ENCODE results near the gene CDC20B. TPM values are rescaled to one million over a fixed set of nuclear protein-coding genes. Genes with fewer than 3 reads are reported as not detected.

Gene CDC20B
- polyA plus RNA-seq (2013, experiment 1 of 2): 0.10 TPM
- 0.13 TPM for polyA plus RNA-seq (2013, experiment 2 of 2)

- H3K4me1 ChIP-seq (ENCODE audit: insufficient read depth, low read length): 0 out of 2 replicates have a peak, but pooled peaks cover 3% of the 10 kb centered on the region
- H3K4me3 ChIP-seq (ENCODE audit: low read length): peak within 1 kb of the TSS; percentile 49
- no peaks in the 10 kb centered on the region for H3K36me3 ChIP-seq (ENCODE audit: insufficient read depth, low read length)
- H3K9me3 ChIP-seq (ENCODE audit: insufficient read depth, low read depth, low read length): no peaks in the 10 kb centered on the region
- no peak within 1 kb of the TSS for H3K9ac ChIP-seq (ENCODE audit: low read depth, low read length)
- H3K27ac ChIP-seq (ENCODE audit: low read depth, low read length): no peak within 1 kb of the TSS
- H3K27me3 ChIP-seq (ENCODE audit: insufficient read depth, low read length): peaks cover 76% of the 10 kb centered on the region
- WGBS: under 1% methylated on average over 69 of the region's 69 CpGs
These were observed at the start of gene CDC20B for GRCh38 chr5:55172937-55173686. TSS of gene CDC20B (minus strand) at chr5:55173177. CDS start at chr5:55173000, 177 bp downstream.

GRCh38 chr5:55222092-55222984 lies 49.4 kb upstream of the CDC20B start:
- 9% methylated on average over 30 of the region's 30 CpGs for WGBS
- H3K36me3 ChIP-seq (ENCODE audit: insufficient read depth, low read length): no peaks in the 10 kb centered on the region
- no peak overlapping the region for H3K4me3 ChIP-seq (ENCODE audit: low read length)
- H3K27me3 ChIP-seq (ENCODE audit: insufficient read depth, low read length): peaks cover 99% of the 10 kb centered on the region
- no peak overlapping the region for H3K27ac ChIP-seq (ENCODE audit: low read depth, low read length)
- no peak overlapping the region for H3K9ac ChIP-seq (ENCODE audit: low read depth, low read length)
- peaks cover 33% of the 10 kb centered on the region for H3K4me1 ChIP-seq (ENCODE audit: insufficient read depth, low read length)
- no peaks in the 10 kb centered on the region for H3K9me3 ChIP-seq (ENCODE audit: insufficient read depth, low read depth, low read length)

GRCh38 chr5:55220433-55221185 lies 47.6 kb upstream of the CDC20B start:
- H3K27me3 ChIP-seq (ENCODE audit: insufficient read depth, low read length): peaks cover 87% of the 10 kb centered on the region
- H3K9ac ChIP-seq (ENCODE audit: low read depth, low read length): no peak overlapping the region
- no peaks in the 10 kb centered on the region for H3K36me3 ChIP-seq (ENCODE audit: insufficient read depth, low read length)
- WGBS: under 1% methylated on average over 62 of the region's 62 CpGs
- no peak overlapping the region for H3K27ac ChIP-seq (ENCODE audit: low read depth, low read length)
- peak overlapping the region; percentile 50 for H3K4me3 ChIP-seq (ENCODE audit: low read length)
- H3K4me1 ChIP-seq (ENCODE audit: insufficient read depth, low read length): peaks cover 33% of the 10 kb centered on the region
- H3K9me3 ChIP-seq (ENCODE audit: insufficient read depth, low read depth, low read length): no peaks in the 10 kb centered on the region

GRCh38 chr5:55219770-55220169 lies 46.8 kb upstream of the CDC20B start:
- H3K4me1 ChIP-seq (ENCODE audit: insufficient read depth, low read length): peaks cover 33% of the 10 kb centered on the region
- no peak overlapping the region for H3K27ac ChIP-seq (ENCODE audit: low read depth, low read length)
- H3K9ac ChIP-seq (ENCODE audit: low read depth, low read length): no peak overlapping the region
- H3K27me3 ChIP-seq (ENCODE audit: insufficient read depth, low read length): peaks cover 79% of the 10 kb centered on the region
- H3K36me3 ChIP-seq (ENCODE audit: insufficient read depth, low read length): no peaks in the 10 kb centered on the region
- no peaks in the 10 kb centered on the region for H3K9me3 ChIP-seq (ENCODE audit: insufficient read depth, low read depth, low read length)
- H3K4me3 ChIP-seq (ENCODE audit: low read length): peak overlapping the region; percentile 50
- 84% methylated on average over 3 of the region's 3 CpGs for WGBS

- 53% methylated on average over 3 of the region's 4 CpGs for WGBS
- Histone ChIP-seq H3K27me3 (ENCODE audit: insufficient read depth, low read length) (peaks cover 71% of the 10 kb centered on the region), H3K36me3 (ENCODE audit: insufficient read depth, low read length) (no peaks in the 10 kb centered on the region), H3K9me3 (ENCODE audit: insufficient read depth, low read depth, low read length) (no peaks in the 10 kb centered on the region), H3K27ac (ENCODE audit: low read depth, low read length) (no peak overlapping the region), H3K9ac (ENCODE audit: low read depth, low read length) (no peak overlapping the region), H3K4me1 (ENCODE audit: insufficient read depth, low read length) (peaks cover 33% of the 10 kb centered on the region), H3K4me3 (ENCODE audit: low read length) (no peak overlapping the region)
These were observed 46.0 kb upstream of the CDC20B start for GRCh38 chr5:55218967-55219366.

- no peak overlapping the region for H3K9ac ChIP-seq (ENCODE audit: low read depth, low read length)
- 93% methylated on average over 1 of the region's 2 CpGs for WGBS
- no peak overlapping the region for H3K27ac ChIP-seq (ENCODE audit: low read depth, low read length)
- H3K36me3 ChIP-seq (ENCODE audit: insufficient read depth, low read length): no peaks in the 10 kb centered on the region
- H3K9me3 ChIP-seq (ENCODE audit: insufficient read depth, low read depth, low read length): no peaks in the 10 kb centered on the region
- H3K27me3 ChIP-seq (ENCODE audit: insufficient read depth, low read length): peaks cover 9% of the 10 kb centered on the region; the same call in 1 of the 2 replicates
- H3K4me1 ChIP-seq (ENCODE audit: insufficient read depth, low read length): no peaks in the 10 kb centered on the region
- no peak overlapping the region for H3K4me3 ChIP-seq (ENCODE audit: low read length)
These were observed 38.4 kb upstream of the CDC20B start for GRCh38 chr5:55211184-55211874.

- Histone ChIP-seq H3K36me3 (ENCODE audit: insufficient read depth, low read length) (no peaks in the 10 kb centered on the region), H3K9me3 (ENCODE audit: insufficient read depth, low read depth, low read length) (no peaks in the 10 kb centered on the region), H3K4me1 (ENCODE audit: insufficient read depth, low read length) (no peaks in the 10 kb centered on the region), H3K27me3 (ENCODE audit: insufficient read depth, low read length) (peaks cover 12% of the 10 kb centered on the region; the same call in 1 of the 2 replicates), H3K27ac (ENCODE audit: low read depth, low read length) (no peak overlapping the region), H3K4me3 (ENCODE audit: low read length) (no peak overlapping the region), H3K9ac (ENCODE audit: low read depth, low read length) (no peak overlapping the region)
- WGBS: 96% methylated on average over 2 of the region's 2 CpGs
These were observed 32.0 kb upstream of the CDC20B start for GRCh38 chr5:55205001-55205400.

- no peaks in the 10 kb centered on the region for H3K9me3 ChIP-seq (ENCODE audit: insufficient read depth, low read depth, low read length)
- no peak overlapping the region for H3K27ac ChIP-seq (ENCODE audit: low read depth, low read length)
- H3K4me3 ChIP-seq (ENCODE audit: low read length): no peak overlapping the region
- H3K36me3 ChIP-seq (ENCODE audit: insufficient read depth, low read length): no peaks in the 10 kb centered on the region
- 94% methylated on average over 2 of the region's 2 CpGs for WGBS
- no peak overlapping the region for H3K9ac ChIP-seq (ENCODE audit: low read depth, low read length)
- peaks cover 37% of the 10 kb centered on the region for H3K27me3 ChIP-seq (ENCODE audit: insufficient read depth, low read length)
- no peaks in the 10 kb centered on the region for H3K4me1 ChIP-seq (ENCODE audit: insufficient read depth, low read length)
These were observed 18.2 kb upstream of the CDC20B start for GRCh38 chr5:55191165-55191564.

GRCh38 chr5:55188656-55189540 lies 15.9 kb upstream of the CDC20B start:
- no peaks in the 10 kb centered on the region for H3K36me3 ChIP-seq (ENCODE audit: insufficient read depth, low read length)
- no peaks in the 10 kb centered on the region for H3K9me3 ChIP-seq (ENCODE audit: insufficient read depth, low read depth, low read length)
- H3K27me3 ChIP-seq (ENCODE audit: insufficient read depth, low read length): peaks cover 44% of the 10 kb centered on the region
- H3K27ac ChIP-seq (ENCODE audit: low read depth, low read length): no peak overlapping the region
- H3K4me1 ChIP-seq (ENCODE audit: insufficient read depth, low read length): no peaks in the 10 kb centered on the region
- no peak overlapping the region for H3K9ac ChIP-seq (ENCODE audit: low read depth, low read length)
- 85% methylated on average over 4 of the region's 6 CpGs for WGBS
- no peak overlapping the region for H3K4me3 ChIP-seq (ENCODE audit: low read length)

GRCh38 chr5:55187370-55187769 lies 14.4 kb upstream of the CDC20B start:
- H3K9ac ChIP-seq (ENCODE audit: low read depth, low read length): no peak overlapping the region
- 47% methylated on average over 4 of the region's 4 CpGs for WGBS
- no peaks in the 10 kb centered on the region for H3K4me1 ChIP-seq (ENCODE audit: insufficient read depth, low read length)
- no peak overlapping the region for H3K27ac ChIP-seq (ENCODE audit: low read depth, low read length)
- no peak overlapping the region for H3K4me3 ChIP-seq (ENCODE audit: low read length)
- H3K36me3 ChIP-seq (ENCODE audit: insufficient read depth, low read length): no peaks in the 10 kb centered on the region
- H3K27me3 ChIP-seq (ENCODE audit: insufficient read depth, low read length): peaks cover 40% of the 10 kb centered on the region
- no peaks in the 10 kb centered on the region for H3K9me3 ChIP-seq (ENCODE audit: insufficient read depth, low read depth, low read length)
